GM18526 (cell line): Measurements from ENCODE around the gene APC2.

Source experiments
- POLR2A ChIP-seq: IDR thresholded peaks from 3 replicates; pipeline ENCODE4 v1.6.1; 2011; ENCODE audit not compliant: insufficient read length; ENCODE audit errors: extremely low read depth

The APC2 gene

DNA sequence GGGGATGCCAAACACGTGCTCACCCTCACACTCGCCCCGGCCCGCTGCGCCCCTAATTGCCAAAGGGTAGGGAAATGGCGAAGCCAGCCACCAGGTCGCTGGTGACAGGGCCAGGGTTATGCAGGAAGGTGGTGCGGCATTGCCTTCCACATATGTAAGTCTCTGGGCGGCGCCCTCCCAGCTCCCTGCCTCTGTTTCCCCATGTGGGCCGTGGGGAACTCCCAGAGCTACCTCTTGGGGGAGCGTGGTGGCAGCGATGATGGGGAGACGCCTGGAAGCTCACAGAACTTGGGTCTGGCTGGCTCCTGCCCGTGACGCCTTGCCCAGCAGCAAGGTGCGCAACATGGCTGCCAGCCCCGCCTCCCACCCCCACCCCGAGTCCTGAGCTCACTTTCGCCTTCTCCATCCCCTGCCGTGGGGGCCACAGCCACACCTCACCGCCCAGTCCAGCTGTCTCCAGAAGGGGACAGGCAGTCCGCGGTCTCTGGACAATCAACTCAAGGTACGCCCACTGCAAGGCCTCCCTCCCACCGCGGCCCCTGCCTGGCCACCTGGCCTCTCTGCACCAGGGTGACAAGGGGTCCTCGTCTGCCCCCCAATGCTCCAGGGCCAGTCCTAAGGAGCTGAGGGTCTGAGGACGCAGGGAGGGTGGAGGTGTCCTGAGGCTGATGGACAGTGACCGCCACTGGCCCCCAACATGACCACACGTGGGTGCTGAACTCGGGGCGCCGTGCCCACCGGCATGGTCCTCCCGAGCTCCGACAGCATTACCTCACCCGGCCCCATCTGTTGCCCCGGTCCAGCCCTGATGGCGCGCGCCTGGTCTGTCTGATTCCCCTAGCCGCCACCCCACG lies 22.5 kb downstream of the APC2 start:
- TF ChIP-seq POLR2A = no peak

DNA sequence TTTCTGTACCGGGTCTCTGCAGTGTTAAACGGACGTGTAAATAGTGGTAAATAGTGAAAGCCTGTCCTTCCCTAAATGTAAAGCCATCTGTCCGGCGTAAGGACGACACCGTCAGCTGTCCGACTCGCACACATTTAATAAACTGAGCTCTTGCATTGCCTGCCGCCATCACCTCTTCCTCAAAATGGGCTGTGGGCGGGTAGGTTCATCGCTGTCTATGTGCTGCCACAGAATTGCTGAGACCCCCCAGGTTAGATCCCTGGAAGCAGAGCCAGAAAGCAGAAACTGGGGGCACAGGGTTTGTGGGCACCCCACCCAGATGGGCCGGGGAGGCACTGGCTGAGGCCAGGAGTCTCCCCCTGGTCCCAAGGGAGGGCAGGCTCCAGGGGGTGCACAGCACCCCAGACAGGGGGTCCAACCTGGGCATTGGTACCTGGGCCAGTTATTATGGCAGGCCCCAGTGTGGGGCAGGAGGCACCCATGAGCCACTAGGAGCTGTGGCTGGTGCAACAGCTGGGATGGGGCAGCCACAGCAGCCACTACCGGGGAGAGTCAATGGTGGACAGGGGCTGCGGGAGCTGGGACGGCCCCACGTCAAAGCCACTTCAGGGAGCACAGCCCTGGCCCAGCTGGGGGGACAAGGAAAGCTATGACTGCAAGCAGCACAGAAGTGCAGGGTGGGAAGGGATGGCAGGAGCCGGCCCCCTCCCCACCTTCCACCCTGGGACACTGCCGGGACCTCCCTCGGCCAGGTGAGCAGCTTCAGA lies 23.3 kb downstream of the APC2 start:
- no peak for TF ChIP-seq POLR2A

DNA sequence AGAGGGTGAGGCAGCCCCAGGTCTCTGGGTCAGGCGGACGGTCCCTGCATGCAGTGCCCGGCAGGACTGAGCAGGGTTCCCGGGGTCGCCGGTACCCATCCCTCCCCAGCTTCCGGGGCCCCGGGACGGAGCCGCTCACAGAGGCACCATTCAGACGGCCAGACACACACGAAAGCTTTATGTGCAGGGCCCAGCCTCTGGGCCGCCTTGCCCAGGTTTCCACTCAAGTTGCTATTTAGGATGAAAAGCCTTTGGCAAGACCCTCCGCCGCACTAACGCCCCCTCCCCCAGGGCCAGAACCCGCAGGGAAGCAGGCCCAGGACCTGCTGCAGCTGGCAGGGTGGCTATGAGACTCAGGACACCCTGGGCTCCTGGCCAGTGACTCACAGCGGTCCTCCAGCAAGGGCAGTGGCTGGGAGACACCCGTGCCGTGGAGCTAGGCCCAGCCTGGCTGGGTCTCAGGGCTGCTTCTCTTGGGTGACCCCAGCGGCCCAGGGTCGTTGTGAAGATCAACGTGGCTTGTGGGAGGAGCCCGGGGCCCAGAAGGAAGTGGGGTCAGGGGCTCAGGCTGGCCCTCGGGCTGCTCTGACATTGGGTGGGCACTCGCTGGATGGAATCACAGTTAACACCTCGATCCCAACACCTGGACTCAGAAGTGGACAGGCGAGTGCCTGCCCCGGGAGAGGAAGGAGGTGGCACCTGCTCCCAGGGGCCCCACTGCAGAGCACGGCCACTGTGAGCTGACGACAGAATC lies 24.3 kb downstream of the APC2 start:
- no peak for TF ChIP-seq POLR2A

DNA sequence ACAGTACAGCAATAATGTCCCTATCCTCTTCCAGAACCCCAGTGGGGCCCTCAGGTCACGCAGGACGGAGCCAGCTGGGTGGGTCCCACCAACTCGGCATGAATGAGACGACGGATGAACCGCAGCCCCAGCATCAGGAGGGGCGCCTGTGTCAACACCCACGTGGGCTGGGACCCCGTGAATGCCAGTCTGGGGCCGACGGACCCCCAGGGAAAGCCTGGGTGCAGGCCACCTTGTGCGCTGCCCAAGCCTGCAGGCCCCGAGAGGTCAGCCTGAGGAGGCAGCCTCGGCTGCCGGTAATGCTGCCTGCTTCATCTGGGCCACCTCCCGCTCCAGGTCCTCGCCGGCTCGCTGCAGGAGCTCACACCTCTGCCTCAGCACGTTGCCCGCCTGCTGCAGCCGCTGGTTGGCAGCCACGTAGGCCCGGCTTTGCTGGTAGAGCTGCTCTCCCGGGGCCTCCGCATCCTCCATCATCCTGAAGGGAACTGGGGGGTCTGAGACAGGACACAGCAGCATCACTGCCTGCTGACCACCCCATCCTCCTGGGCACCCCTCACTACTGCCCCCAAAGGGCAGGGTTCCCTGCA lies 24.9 kb downstream of the APC2 start:
- no peak for TF ChIP-seq POLR2A

DNA sequence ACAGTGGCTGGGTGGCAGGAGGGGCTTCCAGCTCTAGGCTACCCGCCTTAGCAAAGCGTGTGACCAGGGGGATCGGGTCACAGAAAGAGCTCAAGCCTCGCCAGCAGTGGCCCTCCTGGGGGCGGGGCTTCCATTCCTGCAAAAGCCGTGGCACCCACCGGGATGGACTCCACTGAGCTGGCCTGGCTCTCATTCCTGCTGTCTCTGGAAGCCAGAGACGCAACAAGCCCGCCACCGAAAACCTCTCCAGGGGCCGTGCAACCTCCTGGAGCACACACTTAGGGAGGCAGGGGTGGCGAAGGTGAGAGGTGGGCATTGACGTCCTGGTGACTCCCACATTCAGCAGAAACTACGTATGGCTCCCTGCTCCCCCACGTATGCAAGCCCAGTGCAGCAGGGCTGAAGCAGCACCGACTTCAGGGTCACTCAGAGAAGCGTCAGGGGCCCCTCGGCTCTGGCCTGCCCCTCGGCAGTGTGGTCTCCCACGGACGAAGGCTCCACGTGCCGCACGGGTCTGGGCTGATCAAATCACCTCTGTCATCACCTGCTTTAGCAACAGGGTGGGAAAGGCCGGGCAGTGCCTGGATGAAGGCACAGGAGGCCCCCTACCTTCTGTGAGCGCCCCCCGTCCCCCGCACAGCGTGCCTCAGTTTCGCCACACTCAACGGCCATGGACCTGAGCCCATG lies 26.0 kb downstream of the APC2 start:
- TF ChIP-seq POLR2A = no peak

DNA sequence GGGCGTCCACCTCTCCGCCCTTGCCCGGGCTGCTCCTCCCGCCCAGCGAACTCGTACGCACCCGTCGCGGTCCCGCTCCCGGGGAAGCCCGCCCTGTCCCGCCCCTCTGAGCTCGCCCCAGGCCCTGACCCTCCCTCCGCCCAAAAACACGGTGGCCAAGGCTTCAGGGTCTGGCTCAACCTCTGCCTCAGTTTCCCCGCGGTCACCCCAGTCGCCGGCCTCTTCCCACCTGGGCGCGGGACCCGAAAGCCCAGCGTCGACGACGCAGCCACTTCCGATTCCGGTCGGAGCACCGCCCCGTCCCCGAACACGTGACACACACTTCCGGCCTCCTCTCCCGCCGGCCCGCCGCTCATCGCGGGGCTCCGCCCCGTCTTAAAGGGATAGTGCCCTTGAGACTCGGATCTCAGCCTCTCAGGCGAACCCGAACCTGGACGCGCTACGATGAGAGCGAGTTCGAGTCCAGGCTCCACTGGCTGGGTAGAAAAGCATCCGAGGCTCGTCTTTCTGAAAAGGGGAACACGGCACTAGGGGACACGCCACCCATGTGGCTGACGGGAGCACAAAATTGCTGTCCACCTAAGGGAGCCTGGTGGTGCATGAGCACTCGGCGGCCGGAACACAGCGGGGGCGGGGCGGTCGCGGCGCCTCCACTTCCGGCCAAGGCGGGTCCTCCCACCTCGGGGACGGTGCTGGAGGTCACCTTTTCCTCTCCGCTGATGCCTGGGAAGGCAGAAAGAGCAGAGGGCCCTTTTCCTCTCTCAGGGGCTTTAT lies 29.2 kb downstream of the APC2 start, which contains the start of gene C19orf25:
Gene C19orf25 (minus strand): TSS at position 282 of the 774 bp plus-strand sequence. CDS start 312 bp downstream, outside the sequence.
- peak; percentile 92 for TF ChIP-seq POLR2A

DNA sequence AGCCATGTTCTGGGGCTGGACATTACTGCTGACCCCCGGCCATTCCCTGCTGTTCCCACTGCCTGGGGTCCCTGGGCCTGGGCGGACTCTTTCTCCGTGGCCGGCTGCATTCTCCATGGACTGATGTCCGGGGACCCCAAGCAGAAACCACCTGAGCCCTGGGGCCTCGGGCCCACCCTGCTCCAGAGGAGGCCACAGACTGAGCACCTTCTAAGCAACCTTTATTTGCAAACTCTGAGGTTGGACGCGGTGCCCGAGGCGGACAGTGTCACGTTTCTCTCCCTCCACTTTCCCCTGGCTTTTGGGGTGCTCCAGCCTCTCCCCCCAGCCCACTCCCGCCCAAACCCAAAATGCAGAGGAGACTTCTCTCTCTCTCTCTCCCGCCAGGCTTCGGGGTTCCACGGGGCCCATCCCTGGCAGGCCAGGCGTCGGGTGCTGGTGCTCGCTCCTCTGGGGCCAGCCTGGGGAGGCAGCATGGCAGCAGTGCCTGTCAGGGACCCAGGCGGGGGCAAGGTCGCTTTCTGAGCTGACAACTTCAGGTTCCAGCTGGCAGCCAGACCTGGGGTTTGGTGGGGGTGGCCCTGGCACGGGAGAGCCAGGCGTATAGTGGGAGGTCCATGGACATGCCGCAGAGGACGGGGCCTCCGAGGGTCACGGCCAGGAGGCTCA lies 31.4 kb downstream of the APC2 start:
- TF ChIP-seq POLR2A = no peak

DNA sequence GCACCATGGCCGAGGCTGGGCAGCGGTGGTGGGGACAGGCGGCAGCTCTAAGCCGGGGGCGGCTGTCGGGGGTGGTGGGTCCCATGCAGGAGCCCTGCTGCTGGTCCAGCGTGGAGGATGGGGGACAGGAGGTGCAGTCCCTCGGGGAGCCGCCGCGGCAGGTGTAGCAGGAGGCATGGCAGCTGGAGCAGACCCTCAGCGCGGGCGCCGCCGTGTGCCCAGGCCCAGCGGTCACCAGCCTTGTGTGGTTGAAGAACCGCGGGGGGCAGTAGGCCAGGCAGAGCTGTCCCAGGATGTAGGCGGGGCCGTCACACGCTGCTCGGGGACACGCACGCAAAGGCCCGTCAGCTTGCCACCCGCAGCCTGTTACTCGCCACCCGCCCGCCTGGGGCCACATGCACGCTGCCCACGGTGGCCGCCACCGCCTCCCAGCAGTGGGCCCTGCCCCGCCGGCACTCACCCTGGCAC lies 32.0 kb downstream of the APC2 start:
- TF ChIP-seq POLR2A = no peak

DNA sequence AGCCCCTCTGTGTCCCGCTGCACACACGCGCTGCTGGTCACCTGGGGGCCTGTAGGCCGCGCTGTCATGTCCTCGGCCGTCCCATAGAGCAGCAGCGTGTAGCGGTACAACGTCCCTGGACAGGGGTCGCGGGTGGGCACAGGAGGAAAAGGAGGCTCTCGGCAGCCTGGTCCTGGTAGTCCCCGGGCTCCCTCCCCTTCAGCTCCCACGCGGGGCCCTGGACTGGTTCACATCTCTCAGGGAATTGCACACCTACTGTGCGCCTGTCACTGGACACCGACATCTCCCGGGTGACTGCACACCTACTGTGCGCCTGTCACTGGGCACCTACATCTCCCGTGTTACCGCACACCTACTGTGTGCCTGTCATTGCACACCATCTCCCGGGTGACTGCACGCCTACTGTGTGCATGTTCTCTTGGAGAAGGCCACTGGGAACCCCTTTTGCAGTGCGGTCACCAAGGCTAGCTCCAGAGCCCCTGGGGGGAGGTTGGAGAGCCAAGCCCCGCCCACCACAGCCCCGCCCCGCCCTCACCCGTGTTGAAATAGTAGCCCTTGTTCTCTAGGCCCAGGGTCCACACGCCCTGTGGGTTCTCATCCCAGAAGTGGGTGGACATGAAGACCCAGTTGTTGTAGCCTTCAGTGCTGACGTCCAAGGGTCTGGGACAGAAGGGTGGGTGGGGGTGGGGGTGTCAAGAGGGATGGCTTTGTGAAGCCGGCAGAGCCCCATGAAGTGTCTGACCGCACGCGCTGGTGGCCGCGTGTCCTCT lies 32.6 kb downstream of the APC2 start:
- no peak for TF ChIP-seq POLR2A

DNA sequence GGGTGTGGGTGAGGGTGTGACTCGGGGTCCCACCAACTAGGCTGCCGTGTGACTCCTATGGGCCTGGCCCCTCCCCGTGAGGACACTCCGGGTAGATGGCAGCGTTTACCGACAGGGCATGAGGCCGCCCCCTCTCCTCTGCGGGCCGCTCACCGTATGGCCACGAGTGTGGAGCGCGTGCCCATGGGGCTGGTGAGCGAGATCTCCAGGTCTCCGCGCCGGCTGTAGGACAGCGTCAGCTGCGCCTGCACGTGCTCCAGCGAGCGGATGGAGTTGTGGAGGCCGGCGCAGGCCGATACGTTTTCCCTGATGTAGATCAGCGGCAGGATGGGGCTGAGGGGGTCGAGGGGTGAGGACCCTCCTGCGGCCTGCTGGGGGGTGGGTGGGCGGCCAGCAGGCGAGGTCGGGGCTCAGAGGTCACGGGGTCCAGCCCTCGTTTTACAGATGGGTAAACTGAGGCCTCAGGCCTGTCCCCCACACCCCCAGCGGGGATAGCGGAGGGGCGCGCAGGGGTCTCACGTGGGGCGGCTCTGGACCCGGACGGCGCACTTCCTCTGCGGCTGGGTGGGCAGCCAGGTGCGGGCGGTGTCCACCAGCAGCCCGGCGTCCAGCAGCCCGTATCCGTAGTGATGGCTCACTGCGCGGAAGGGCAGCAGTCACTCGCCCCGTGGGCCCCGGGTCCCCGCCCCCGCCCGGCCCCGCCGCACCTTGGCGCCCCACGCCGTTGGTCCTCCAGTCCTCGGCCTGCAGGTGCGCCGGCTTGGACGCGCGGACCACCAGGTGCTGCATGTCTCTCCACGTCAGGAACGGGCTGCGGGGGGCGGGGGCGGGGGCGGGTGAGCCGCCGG lies 33.4 kb downstream of the APC2 start:
- TF ChIP-seq POLR2A = no peak

DNA sequence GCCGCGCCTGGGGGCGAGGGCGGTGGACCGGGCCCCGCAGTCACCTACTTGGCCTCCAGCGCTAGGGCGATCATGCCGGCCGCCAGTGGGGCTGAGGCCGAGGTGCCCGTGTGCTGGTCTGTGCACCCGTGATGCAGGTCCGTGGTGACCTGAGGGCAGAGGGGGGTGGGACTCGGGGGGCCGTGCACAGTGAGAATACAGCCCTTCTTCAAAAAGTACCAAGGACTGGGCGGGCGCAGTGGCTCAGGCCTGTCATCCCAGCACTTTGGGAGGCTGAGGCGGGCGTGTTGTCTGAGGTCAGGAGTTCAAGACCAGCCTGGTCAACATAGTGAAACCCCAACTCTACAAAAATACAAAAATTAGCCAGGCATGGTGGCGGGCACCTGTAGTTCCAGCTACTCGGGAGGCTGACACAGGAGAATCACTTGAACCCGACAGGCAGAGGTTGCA lies 34.1 kb downstream of the APC2 start:
- no peak for TF ChIP-seq POLR2A
